Progenitor cell of endocrine pancreas (in vitro differentiated cells): Measurements from ENCODE around the gene CD80. TPM values are rescaled to one million over a fixed set of nuclear protein-coding genes. Genes with fewer than 3 reads are reported as not detected.

Source experiments
- DNase-seq: peaks from one replicate; pipeline ENCODE4 v3.0.0; 2021; ENCODE audit warnings: low spot score; ENCODE audit not compliant: unreplicated experiment
- H3K27ac Mint-ChIP-seq: 2 replicates; pipeline ENCODE4 v1.8.0; 2021; ENCODE audit warnings: mild to moderate bottlenecking, moderate library complexity, mixed read lengths
- H3K27me3 Mint-ChIP-seq: 2 replicates; pipeline ENCODE4 v1.8.0; 2021; ENCODE audit warnings: mixed read lengths
- H3K36me3 Mint-ChIP-seq: 2 replicates; pipeline ENCODE4 v1.8.0; 2022; ENCODE audit warnings: mixed read lengths; ENCODE audit not compliant: insufficient read depth
- H3K4me1 Mint-ChIP-seq: 2 replicates; pipeline ENCODE4 v1.8.0; 2021; ENCODE audit warnings: low read depth, mixed read lengths
- H3K4me3 Mint-ChIP-seq: 2 replicates; pipeline ENCODE4 v1.8.0; 2021; ENCODE audit warnings: low read depth, mild to moderate bottlenecking, moderate library complexity, mixed read lengths
- H3K9me3 Mint-ChIP-seq: 2 replicates; pipeline ENCODE4 v1.8.0; 2021; ENCODE audit warnings: low read depth, mixed read lengths
- CTCF ChIP-seq: fragments of 200-600 bp; sonication (generic); IDR thresholded peaks from one replicate; pipeline ENCODE4 v1.5.0; 2021; ENCODE audit warnings: antibody characterized with exemption, mild to moderate bottlenecking; ENCODE audit not compliant: unreplicated experiment
- total RNA-seq: library from RNA; stranded (reverse); gene quantifications from 2 replicates; pipeline ENCODE4 v1.2.1, GENCODE V29; 2021

CD80 gene
- total RNA-seq, 1 donor from 2014 or later = 0.24 TPM

- peak within 1 kb of the TSS; percentile 100 for H3K4me3 Mint-ChIP-seq
- TF ChIP-seq CTCF = no peak
- H3K36me3 Mint-ChIP-seq = no peaks in the 10 kb centered on the region
- H3K27me3 Mint-ChIP-seq = no peaks in the 10 kb centered on the region
- peaks cover 14% of the 10 kb centered on the region for H3K4me1 Mint-ChIP-seq
- no peaks in the 10 kb centered on the region for H3K9me3 Mint-ChIP-seq
- peak within 1 kb of the TSS; percentile 99 for H3K27ac Mint-ChIP-seq
- DNase-seq = peak; percentile 93
Measured at GRCh38 chr3:119498186-119499011, 61.0 kb downstream of the CD80 start, which contains the start of gene TIMMDC1. TIMMDC1 (plus strand) TSS chr3:119498547; CDS start chr3:119498734, 187 bp downstream.

GRCh38 chr3:119497820-119498185, 61.6 kb downstream of the CD80 start:
- no peaks in the 10 kb centered on the region for H3K27me3 Mint-ChIP-seq
- H3K27ac Mint-ChIP-seq = peak overlapping the region; percentile 99
- peaks cover 14% of the 10 kb centered on the region for H3K4me1 Mint-ChIP-seq
- DNase-seq = no peak
- no peak for TF ChIP-seq CTCF
- H3K36me3 Mint-ChIP-seq = no peaks in the 10 kb centered on the region
- no peaks in the 10 kb centered on the region for H3K9me3 Mint-ChIP-seq
- peak overlapping the region; percentile 100 for H3K4me3 Mint-ChIP-seq

- Mint-ChIP-seq H3K4me3 (no peak overlapping the region), H3K4me1 (peaks cover 8% of the 10 kb centered on the region), H3K9me3 (no peaks in the 10 kb centered on the region), H3K36me3 (peaks cover 6% of the 10 kb centered on the region), H3K27me3 (no peaks in the 10 kb centered on the region), H3K27ac (no peak overlapping the region)
- no peak for DNase-seq
- peak; percentile 31 for TF ChIP-seq CTCF
Measured at GRCh38 chr3:119494597-119494996, 64.8 kb downstream of the CD80 start.

- H3K27me3 Mint-ChIP-seq = no peaks in the 10 kb centered on the region
Measured at GRCh38 chr3:119492810-119493209, 66.6 kb downstream of the CD80 start.

GRCh38 chr3:119492128-119492527, 67.3 kb downstream of the CD80 start:
- H3K4me1 Mint-ChIP-seq = no peaks in the 10 kb centered on the region
- no peaks in the 10 kb centered on the region for H3K9me3 Mint-ChIP-seq
- H3K27me3 Mint-ChIP-seq = no peaks in the 10 kb centered on the region
- H3K4me3 Mint-ChIP-seq = no peak overlapping the region
- TF ChIP-seq CTCF = no peak
- no peak overlapping the region for H3K27ac Mint-ChIP-seq
- H3K36me3 Mint-ChIP-seq = peaks cover 6% of the 10 kb centered on the region
- DNase-seq = no peak

More at GRCh38 chr3:119492810-119493209, 66.6 kb downstream of the CD80 start:
- TF ChIP-seq CTCF = no peak
- Mint-ChIP-seq H3K4me3 (no peak overlapping the region), H3K4me1 (peaks cover 5% of the 10 kb centered on the region), H3K27ac (no peak overlapping the region), H3K9me3 (no peaks in the 10 kb centered on the region), H3K36me3 (peaks cover 6% of the 10 kb centered on the region)
- no peak for DNase-seq
